MM.1S (cell line): ENCODE data around the gene SLC37A2.

ENCODE experiments used
- EZH2 ChIP-seq: fragments of 300-600 bp; sonication (generic); optimal IDR thresholded peaks from 2 replicates; pipeline ENCODE3; 2017; ENCODE audit warnings: low read depth, mild to moderate bottlenecking, antibody characterized with exemption, low read length, mixed read lengths
- EZH2phosphoT487 ChIP-seq: fragments of 300-600 bp; sonication (generic); IDR thresholded peaks from 2 replicates; pipeline ENCODE4 v1.6.1; 2018; ENCODE audit warnings: antibody characterized with exemption, low read length
- TF ChIP-seq, protein P1 (sequence below): fragments of 300-600 bp; sonication (generic); IDR thresholded peaks from 2 replicates; pipeline ENCODE4 v1.5.1; 2016; ENCODE audit warnings: antibody characterized with exemption, low read length, mixed read lengths

DNA sequence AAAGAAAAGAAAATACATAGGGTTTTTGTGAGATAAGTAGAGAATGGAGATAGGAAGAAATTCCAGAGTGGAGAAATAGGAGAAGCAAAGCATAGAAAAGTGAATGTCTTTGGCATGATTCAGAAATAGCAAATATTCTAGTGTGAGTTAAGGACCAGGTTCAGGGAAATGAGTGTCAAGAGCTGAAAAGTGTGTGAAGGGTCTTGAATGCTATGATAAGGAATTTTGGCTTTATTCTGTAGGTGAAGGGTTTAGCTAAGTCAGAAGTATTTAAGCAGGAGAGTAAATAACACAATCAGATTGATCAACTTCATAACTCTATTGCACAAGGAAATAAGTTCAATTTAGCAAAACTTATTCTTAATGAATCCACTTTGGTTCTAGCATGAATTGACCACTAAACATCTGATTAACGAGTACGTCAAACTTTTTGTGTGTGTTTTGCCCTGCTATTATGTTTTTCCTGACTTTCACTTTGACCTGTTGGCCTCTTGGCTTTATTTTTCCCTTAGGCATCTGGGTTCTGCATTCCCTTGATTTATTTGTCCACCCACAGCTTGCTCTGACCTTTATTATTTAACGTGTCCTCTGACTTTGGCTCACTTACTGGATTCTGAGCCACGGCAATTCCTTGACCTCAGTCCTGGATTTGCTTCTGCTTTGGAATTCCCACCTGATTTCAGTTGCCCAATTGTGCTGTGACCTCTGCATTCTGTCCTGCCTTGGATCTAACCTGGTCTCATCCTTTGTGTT lies 60.3 kb downstream of the SLC37A2 start:
- TF ChIP-seq, protein P1, sequence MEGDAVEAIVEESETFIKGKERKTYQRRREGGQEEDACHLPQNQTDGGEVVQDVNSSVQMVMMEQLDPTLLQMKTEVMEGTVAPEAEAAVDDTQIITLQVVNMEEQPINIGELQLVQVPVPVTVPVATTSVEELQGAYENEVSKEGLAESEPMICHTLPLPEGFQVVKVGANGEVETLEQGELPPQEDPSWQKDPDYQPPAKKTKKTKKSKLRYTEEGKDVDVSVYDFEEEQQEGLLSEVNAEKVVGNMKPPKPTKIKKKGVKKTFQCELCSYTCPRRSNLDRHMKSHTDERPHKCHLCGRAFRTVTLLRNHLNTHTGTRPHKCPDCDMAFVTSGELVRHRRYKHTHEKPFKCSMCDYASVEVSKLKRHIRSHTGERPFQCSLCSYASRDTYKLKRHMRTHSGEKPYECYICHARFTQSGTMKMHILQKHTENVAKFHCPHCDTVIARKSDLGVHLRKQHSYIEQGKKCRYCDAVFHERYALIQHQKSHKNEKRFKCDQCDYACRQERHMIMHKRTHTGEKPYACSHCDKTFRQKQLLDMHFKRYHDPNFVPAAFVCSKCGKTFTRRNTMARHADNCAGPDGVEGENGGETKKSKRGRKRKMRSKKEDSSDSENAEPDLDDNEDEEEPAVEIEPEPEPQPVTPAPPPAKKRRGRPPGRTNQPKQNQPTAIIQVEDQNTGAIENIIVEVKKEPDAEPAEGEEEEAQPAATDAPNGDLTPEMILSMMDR: no peak
- TF ChIP-seq EZH2phosphoT487 (no peak), EZH2 (no peak)
